Osteocyte (in vitro differentiated cells): Measurements from ENCODE around the gene UBE2S. TPM values are rescaled to one million over a fixed set of nuclear protein-coding genes. Genes with fewer than 3 reads are reported as not detected.

ENCODE experiments used
- DNase-seq: peaks from one replicate; pipeline ENCODE4 v3.0.0; 2021; ENCODE audit warnings: mixed read lengths; ENCODE audit not compliant: unreplicated experiment; ENCODE audit errors: extremely low spot score
- H3K27ac Mint-ChIP-seq: one replicate; pipeline ENCODE4 v1.8.0; 2021; ENCODE audit warnings: mild to moderate bottlenecking, mixed read lengths; ENCODE audit not compliant: unreplicated experiment
- H3K27me3 Mint-ChIP-seq: one replicate; pipeline ENCODE4 v1.8.0; 2021; ENCODE audit warnings: mixed read lengths; ENCODE audit not compliant: unreplicated experiment
- H3K36me3 Mint-ChIP-seq: one replicate; pipeline ENCODE4 v1.8.0; 2021; ENCODE audit warnings: mixed read lengths; ENCODE audit not compliant: unreplicated experiment
- H3K4me1 Mint-ChIP-seq: one replicate; pipeline ENCODE4 v1.8.0; 2021; ENCODE audit warnings: mixed read lengths; ENCODE audit not compliant: unreplicated experiment
- H3K4me3 Mint-ChIP-seq: one replicate; pipeline ENCODE4 v1.8.0; 2021; ENCODE audit warnings: mild to moderate bottlenecking, moderate library complexity, mixed read lengths; ENCODE audit not compliant: unreplicated experiment
- H3K9me3 Mint-ChIP-seq: one replicate; pipeline ENCODE4 v1.8.0; 2021; ENCODE audit warnings: mixed read lengths; ENCODE audit not compliant: unreplicated experiment
- total RNA-seq: library from RNA; stranded (reverse); gene quantifications from 2 replicates; pipeline ENCODE4 v1.2.1, GENCODE V29; 2021
- TF ChIP-seq, protein P1 (sequence below): fragments of 200-600 bp; sonication (generic); IDR thresholded peaks from 2 replicates; pipeline ENCODE4 v1.5.0; 2021; ENCODE audit warnings: antibody characterized with exemption, mild to moderate bottlenecking, moderate library complexity

The UBE2S gene
- total RNA-seq, 1 donor from 2014 or later: 71.1 TPM

DNA sequence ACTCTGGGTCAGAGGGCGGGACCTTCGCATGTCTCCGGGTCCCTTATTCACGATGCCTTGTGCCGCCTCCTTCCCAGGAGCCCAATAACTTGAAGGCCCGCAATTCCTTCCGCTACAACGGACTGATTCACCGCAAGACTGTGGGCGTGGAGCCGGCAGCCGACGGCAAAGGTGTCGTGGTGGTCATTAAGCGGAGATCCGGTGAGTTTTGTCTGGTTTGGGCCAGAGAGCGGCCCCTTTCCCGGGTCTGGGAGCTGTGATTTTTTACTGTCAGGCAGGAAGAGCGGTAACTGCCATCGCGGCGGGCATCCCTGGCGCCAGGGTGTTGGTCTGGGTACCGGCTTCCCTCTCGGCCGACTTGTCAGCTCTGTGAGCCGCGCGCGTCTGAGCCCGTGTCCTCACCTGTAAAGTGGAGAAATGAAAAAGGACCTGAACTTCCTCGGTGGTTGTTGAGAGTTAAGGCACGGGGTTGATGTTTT is 21.1 kb downstream of the UBE2S start:
- H3K36me3 Mint-ChIP-seq: peaks cover 14% of the 10 kb centered on the region
- no peak for DNase-seq
- H3K27me3 Mint-ChIP-seq: no peaks in the 10 kb centered on the region
- H3K9me3 Mint-ChIP-seq: no peaks in the 10 kb centered on the region
- peaks cover 55% of the 10 kb centered on the region for H3K4me1 Mint-ChIP-seq
- H3K27ac Mint-ChIP-seq: peak overlapping the region; percentile 96
- peak overlapping the region; percentile 99 for H3K4me3 Mint-ChIP-seq
- TF ChIP-seq, protein P1, sequence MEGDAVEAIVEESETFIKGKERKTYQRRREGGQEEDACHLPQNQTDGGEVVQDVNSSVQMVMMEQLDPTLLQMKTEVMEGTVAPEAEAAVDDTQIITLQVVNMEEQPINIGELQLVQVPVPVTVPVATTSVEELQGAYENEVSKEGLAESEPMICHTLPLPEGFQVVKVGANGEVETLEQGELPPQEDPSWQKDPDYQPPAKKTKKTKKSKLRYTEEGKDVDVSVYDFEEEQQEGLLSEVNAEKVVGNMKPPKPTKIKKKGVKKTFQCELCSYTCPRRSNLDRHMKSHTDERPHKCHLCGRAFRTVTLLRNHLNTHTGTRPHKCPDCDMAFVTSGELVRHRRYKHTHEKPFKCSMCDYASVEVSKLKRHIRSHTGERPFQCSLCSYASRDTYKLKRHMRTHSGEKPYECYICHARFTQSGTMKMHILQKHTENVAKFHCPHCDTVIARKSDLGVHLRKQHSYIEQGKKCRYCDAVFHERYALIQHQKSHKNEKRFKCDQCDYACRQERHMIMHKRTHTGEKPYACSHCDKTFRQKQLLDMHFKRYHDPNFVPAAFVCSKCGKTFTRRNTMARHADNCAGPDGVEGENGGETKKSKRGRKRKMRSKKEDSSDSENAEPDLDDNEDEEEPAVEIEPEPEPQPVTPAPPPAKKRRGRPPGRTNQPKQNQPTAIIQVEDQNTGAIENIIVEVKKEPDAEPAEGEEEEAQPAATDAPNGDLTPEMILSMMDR: no peak

DNA sequence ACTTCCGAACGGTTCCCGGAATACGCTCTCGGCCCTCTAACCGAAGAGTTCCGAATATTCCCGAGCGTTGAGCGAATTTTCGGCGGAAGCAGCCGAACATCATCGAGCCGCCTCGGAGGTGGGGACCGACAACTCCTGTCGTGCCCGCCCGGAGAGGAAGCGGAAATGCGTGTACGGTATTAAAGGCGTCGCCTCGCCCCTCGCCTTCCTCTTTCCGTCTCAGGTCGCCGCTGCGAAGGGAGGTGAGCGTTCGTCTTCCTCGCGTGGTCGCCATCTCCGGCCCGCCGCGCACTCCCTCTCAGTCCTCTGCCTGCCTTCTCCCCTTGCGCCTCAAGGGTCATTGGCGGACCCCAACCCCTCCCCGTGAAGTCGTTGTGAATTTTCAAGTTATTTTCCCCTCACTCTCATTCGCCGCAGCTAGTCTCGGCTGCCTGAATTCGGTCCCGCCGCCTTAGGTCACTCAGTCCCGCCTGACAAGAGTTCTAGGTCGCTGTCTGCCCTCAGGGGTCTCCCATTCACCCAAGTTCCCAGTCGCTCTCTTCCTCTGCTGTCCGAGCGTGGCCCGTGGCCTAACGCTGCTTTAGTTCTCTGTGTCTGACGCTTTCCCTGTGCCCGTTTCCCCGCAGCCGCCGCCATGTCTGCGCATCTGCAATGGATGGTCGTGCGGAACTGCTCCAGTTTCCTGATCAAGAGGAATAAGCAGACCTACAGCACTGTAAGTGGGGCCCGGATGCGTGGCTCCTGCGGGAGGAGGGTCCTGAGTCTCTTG is 21.7 kb downstream of the UBE2S start, which contains the start of gene RPL28:
TSS of gene RPL28 (plus strand) at position 209 of the 769 bp plus-strand sequence. CDS start at position 635, 426 bp downstream.
- Mint-ChIP-seq H3K4me1 (peaks cover 54% of the 10 kb centered on the region), H3K36me3 (peaks cover 14% of the 10 kb centered on the region), H3K27me3 (no peaks in the 10 kb centered on the region), H3K27ac (peak within 1 kb of the TSS; percentile 96), H3K9me3 (no peaks in the 10 kb centered on the region), H3K4me3 (peak within 1 kb of the TSS; percentile 99)
- TF ChIP-seq, protein P1: no peak
- peak; percentile 99 for DNase-seq

DNA sequence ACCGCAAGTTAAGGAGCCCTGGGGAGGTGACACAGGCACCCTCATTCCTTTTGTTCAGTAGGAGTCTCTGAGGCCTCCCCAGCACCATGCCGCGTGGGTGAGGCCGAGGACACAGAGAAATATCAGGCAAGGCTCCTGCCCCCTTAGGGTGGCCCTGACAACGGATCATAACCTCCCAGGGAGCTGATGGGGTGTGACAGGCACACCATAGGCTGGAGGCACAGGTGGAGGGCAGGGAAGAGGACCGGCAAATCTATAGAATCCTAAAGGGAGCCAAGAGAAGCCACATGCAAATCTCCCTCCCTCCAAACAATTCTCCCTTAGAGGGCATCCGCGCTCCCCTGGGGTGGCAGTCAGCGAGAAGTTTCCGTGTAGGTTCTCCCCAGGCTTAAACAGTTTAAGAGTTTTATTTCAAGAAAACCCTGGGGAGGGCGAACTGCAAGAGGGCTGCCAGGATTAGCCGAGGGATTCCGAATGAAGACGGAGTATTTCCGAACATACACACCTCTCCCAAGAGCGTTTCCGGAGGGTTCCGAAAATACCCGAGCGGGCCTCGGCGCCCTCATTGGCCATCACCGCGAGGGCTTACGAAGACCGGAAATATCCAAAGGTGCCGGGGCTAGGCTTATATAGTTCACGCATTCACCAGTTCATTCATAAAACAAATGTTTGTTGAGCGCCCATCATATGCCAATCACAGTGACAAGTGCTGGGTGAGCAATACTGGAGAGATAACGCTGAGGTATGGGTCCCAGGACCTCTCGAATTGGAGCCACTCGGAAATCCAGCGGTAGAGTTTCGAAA is 22.5 kb downstream of the UBE2S start:
- peak overlapping the region; percentile 99 for H3K4me3 Mint-ChIP-seq
- peaks cover 46% of the 10 kb centered on the region for H3K4me1 Mint-ChIP-seq
- H3K36me3 Mint-ChIP-seq: peaks cover 9% of the 10 kb centered on the region
- TF ChIP-seq, protein P1: no peak
- DNase-seq: peak; percentile 98
- no peaks in the 10 kb centered on the region for H3K9me3 Mint-ChIP-seq
- H3K27ac Mint-ChIP-seq: peak overlapping the region; percentile 96
- H3K27me3 Mint-ChIP-seq: no peaks in the 10 kb centered on the region

DNA sequence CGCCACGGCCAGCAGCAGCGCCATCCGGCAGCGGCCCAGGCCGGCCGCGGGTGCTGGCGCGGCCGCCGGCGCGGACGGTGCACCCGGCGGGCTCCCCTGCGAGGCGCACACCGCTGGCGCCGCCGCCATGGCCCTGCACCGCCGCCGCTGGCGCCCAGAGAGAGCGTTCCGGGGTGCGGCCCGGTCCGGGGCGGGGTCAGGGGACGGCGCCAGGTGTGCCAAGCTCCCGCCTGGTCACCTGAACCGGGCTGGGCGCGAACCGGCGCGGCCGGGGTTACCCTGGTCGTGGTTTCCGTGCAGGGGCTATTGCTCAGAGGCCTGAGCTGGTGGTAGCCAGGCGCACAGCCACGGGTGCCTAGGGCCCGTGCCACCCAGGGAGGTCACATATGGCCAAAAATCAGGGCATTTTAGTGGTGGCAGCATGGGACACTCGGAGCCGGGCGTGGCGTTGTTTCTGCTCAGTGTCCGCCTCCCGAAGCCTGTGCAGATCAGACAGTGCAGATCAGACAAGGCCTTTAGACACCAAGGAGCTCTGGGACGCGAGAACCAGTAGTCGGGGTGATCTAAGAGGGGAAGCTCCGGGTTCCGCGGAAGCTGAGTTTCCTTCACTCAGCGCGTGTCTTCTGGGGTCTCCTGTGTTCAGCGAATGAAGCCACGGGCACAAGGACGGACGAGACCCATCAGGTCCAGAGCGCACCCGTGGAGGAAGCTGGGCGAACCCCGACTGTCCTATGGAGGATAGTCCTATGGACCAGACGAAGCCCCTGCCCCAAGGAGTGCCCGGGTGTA is 23.3 kb downstream of the UBE2S start, which contains the start of gene TMEM238:
TSS of gene TMEM238 (minus strand) at position 162 of the 789 bp plus-strand sequence. CDS start at position 129, 33 bp downstream.
- Mint-ChIP-seq H3K4me1 (peaks cover 40% of the 10 kb centered on the region), H3K27me3 (no peaks in the 10 kb centered on the region), H3K4me3 (peak within 1 kb of the TSS; percentile 99), H3K27ac (peak within 1 kb of the TSS; percentile 96), H3K9me3 (no peaks in the 10 kb centered on the region), H3K36me3 (peaks cover 9% of the 10 kb centered on the region)
- DNase-seq: no peak
- TF ChIP-seq, protein P1: no peak
